ENCODE results near the gene PIK3CB. TPM values are rescaled to one million over a fixed set of nuclear protein-coding genes. Genes with fewer than 3 reads are reported as not detected.
"Not testable (repeated sequence)": the region's sequence is repeated elsewhere in the genome, so short reads cannot be mapped to it uniquely, and the experiment has no call there.

PIK3CB gene
- polyA plus RNA-seq, 6 donors from 2014 or later: 3.0 to 15.2 (median 10.9) TPM

- H3K4me1 Mint-ChIP-seq: no peaks in the 10 kb centered on the region
- H3K27ac Mint-ChIP-seq: peak overlapping the region in 1 of 6 donors; percentile 32
These were observed 27.8 kb upstream of the PIK3CB start for GRCh38 chr3:138862531-138862923.

GRCh38 chr3:138861798-138862197 is 27.1 kb upstream of the PIK3CB start:
- Mint-ChIP-seq H3K4me3 (no peak overlapping the region), H3K9me3 (no peaks in the 10 kb centered on the region), H3K27me3 (peaks cover 0 to 3% (median 0%) of the 10 kb centered on the region in 3 donors), H3K36me3 (no peaks in the 10 kb centered on the region), H3K27ac (peak overlapping the region in 1 of 6 donors; percentile 6), H3K4me1 (no peaks in the 10 kb centered on the region)
- ATAC-seq (ENCODE audit: low read depth in 2 of 2) (no peak), DNase-seq (no peak)

More at GRCh38 chr3:138862531-138862923, 27.8 kb upstream of the PIK3CB start:
- DNase-seq (no peak), ATAC-seq (ENCODE audit: low read depth in 2 of 2) (no peak)
- peaks cover 0 to 3% (median 0%) of the 10 kb centered on the region in 3 donors for H3K27me3 Mint-ChIP-seq
- H3K9me3 Mint-ChIP-seq: no peaks in the 10 kb centered on the region
- no peaks in the 10 kb centered on the region for H3K36me3 Mint-ChIP-seq
- H3K4me3 Mint-ChIP-seq: no peak overlapping the region

GRCh38 chr3:138856799-138857198 is 22.1 kb upstream of the PIK3CB start:
- Mint-ChIP-seq H3K27me3 (peaks cover 0 to 12% (median 8%) of the 10 kb centered on the region in 3 donors), H3K36me3 (no peaks in the 10 kb centered on the region)

GRCh38 chr3:138854940-138855339 is 20.2 kb upstream of the PIK3CB start:
- H3K4me3 Mint-ChIP-seq: no peak overlapping the region
- no peak for DNase-seq
- no peaks in the 10 kb centered on the region for H3K4me1 Mint-ChIP-seq
- no peaks in the 10 kb centered on the region for H3K9me3 Mint-ChIP-seq
- H3K36me3 Mint-ChIP-seq: no peaks in the 10 kb centered on the region
- H3K27ac Mint-ChIP-seq: no peak overlapping the region
- H3K27me3 Mint-ChIP-seq: peaks cover 0 to 12% (median 8%) of the 10 kb centered on the region in 3 donors
- ATAC-seq (ENCODE audit: low read depth in 2 of 2): no peak

More at GRCh38 chr3:138856799-138857198, 22.1 kb upstream of the PIK3CB start:
- H3K4me3 Mint-ChIP-seq: no peak overlapping the region
- H3K27ac Mint-ChIP-seq: no peak overlapping the region
- ATAC-seq (ENCODE audit: low read depth in 2 of 2) (no peak), DNase-seq (no peak)
- H3K4me1 Mint-ChIP-seq: no peaks in the 10 kb centered on the region
- no peaks in the 10 kb centered on the region for H3K9me3 Mint-ChIP-seq

GRCh38 chr3:138854204-138854603 is 19.5 kb upstream of the PIK3CB start:
- DNase-seq: no peak
- Mint-ChIP-seq H3K36me3 (no peaks in the 10 kb centered on the region), H3K4me3 (no peak overlapping the region), H3K27me3 (peaks cover 0 to 12% (median 8%) of the 10 kb centered on the region in 3 donors), H3K4me1 (no peaks in the 10 kb centered on the region), H3K27ac (no peak overlapping the region), H3K9me3 (no peaks in the 10 kb centered on the region)
- ATAC-seq (ENCODE audit: low read depth in 2 of 2): no peak

- H3K4me1 Mint-ChIP-seq: no peaks in the 10 kb centered on the region
These were observed 15.4 kb upstream of the PIK3CB start for GRCh38 chr3:138850151-138850550.

GRCh38 chr3:138849222-138849940 is 14.7 kb upstream of the PIK3CB start:
- ATAC-seq (ENCODE audit: low read depth in 2 of 2) (no peak), DNase-seq (no peak)
- Mint-ChIP-seq H3K4me3 (no peak overlapping the region), H3K4me1 (no peaks in the 10 kb centered on the region), H3K36me3 (no peaks in the 10 kb centered on the region), H3K27me3 (peaks cover 0 to 2% (median 0%) of the 10 kb centered on the region in 3 donors), H3K27ac (no peak overlapping the region), H3K9me3 (no peaks in the 10 kb centered on the region)

More at GRCh38 chr3:138850151-138850550, 15.4 kb upstream of the PIK3CB start:
- Mint-ChIP-seq H3K27ac (no peak overlapping the region), H3K4me3 (no peak overlapping the region), H3K27me3 (peaks cover 0 to 6% (median 3%) of the 10 kb centered on the region in 3 donors), H3K36me3 (no peaks in the 10 kb centered on the region), H3K9me3 (no peaks in the 10 kb centered on the region)
- ATAC-seq (ENCODE audit: low read depth in 2 of 2): no peak
- no peak for DNase-seq

- Mint-ChIP-seq H3K4me3 (no peak overlapping the region), H3K27ac (no peak overlapping the region), H3K9me3 (no peaks in the 10 kb centered on the region), H3K4me1 (no peaks in the 10 kb centered on the region), H3K27me3 (no peaks in the 10 kb centered on the region), H3K36me3 (no peaks in the 10 kb centered on the region)
- DNase-seq (no peak), ATAC-seq (ENCODE audit: low read depth in 2 of 2) (no peak)
These were observed 14.0 kb upstream of the PIK3CB start for GRCh38 chr3:138848696-138849095.

- not testable (repeated sequence) for H3K9me3 Mint-ChIP-seq; H3K36me3 Mint-ChIP-seq; DNase-seq; H3K4me3 Mint-ChIP-seq; H3K4me1 Mint-ChIP-seq; H3K27me3 Mint-ChIP-seq; H3K27ac Mint-ChIP-seq; ATAC-seq (ENCODE audit: low read depth in 2 of 2)
These were observed 12.1 kb upstream of the PIK3CB start for GRCh38 chr3:138846824-138847223.

GRCh38 chr3:138846262-138846791 is 11.6 kb upstream of the PIK3CB start:
- peaks cover 4 to 6% (median 5%) of the 10 kb centered on the region in 3 donors for H3K4me1 Mint-ChIP-seq
- H3K27me3 Mint-ChIP-seq: no peaks in the 10 kb centered on the region
- no peak overlapping the region for H3K4me3 Mint-ChIP-seq
- H3K36me3 Mint-ChIP-seq: no peaks in the 10 kb centered on the region
- no peak for ATAC-seq (ENCODE audit: low read depth in 2 of 2)
- no peaks in the 10 kb centered on the region for H3K9me3 Mint-ChIP-seq
- no peak overlapping the region for H3K27ac Mint-ChIP-seq
- DNase-seq: no peak

- Mint-ChIP-seq H3K27ac (no peak overlapping the region), H3K4me1 (peaks cover 4 to 6% (median 5%) of the 10 kb centered on the region in 3 donors), H3K36me3 (no peaks in the 10 kb centered on the region), H3K9me3 (no peaks in the 10 kb centered on the region), H3K27me3 (no peaks in the 10 kb centered on the region), H3K4me3 (no peak overlapping the region)
- ATAC-seq (ENCODE audit: low read depth in 2 of 2) (no peak), DNase-seq (no peak)
These were observed 11.0 kb upstream of the PIK3CB start for GRCh38 chr3:138845771-138846173.

GRCh38 chr3:138845181-138845601 is 10.5 kb upstream of the PIK3CB start:
- no peaks in the 10 kb centered on the region for H3K9me3 Mint-ChIP-seq
- no peak for DNase-seq
- H3K4me1 Mint-ChIP-seq: peaks cover 4 to 6% (median 5%) of the 10 kb centered on the region in 3 donors
- H3K27me3 Mint-ChIP-seq: no peaks in the 10 kb centered on the region
- no peaks in the 10 kb centered on the region for H3K36me3 Mint-ChIP-seq
- no peak overlapping the region for H3K27ac Mint-ChIP-seq
- H3K4me3 Mint-ChIP-seq: no peak overlapping the region
- no peak for ATAC-seq (ENCODE audit: low read depth in 2 of 2)

- no peak for DNase-seq
- H3K27me3 Mint-ChIP-seq: no peaks in the 10 kb centered on the region
- no peak overlapping the region for H3K27ac Mint-ChIP-seq
- no peaks in the 10 kb centered on the region for H3K36me3 Mint-ChIP-seq
- H3K9me3 Mint-ChIP-seq: no peaks in the 10 kb centered on the region
- peak in 1 of 2 donors; percentile 50 for ATAC-seq (ENCODE audit: low read depth in 2 of 2)
- H3K4me3 Mint-ChIP-seq: peak overlapping the region in 1 of 8 donors; percentile 9
- peaks cover 4 to 6% (median 5%) of the 10 kb centered on the region in 3 donors for H3K4me1 Mint-ChIP-seq
These were observed 7.9 kb upstream of the PIK3CB start for GRCh38 chr3:138842483-138843188.

- Mint-ChIP-seq H3K4me1 (peaks cover 17 to 18% (median 17%) of the 10 kb centered on the region in 3 donors), H3K4me3 (peak overlapping the region in 2 of 8 donors; percentile 36 to 54)
- H3K36me3 Mint-ChIP-seq; H3K9me3 Mint-ChIP-seq; ATAC-seq (ENCODE audit: low read depth in 2 of 2); H3K27me3 Mint-ChIP-seq; H3K27ac Mint-ChIP-seq; DNase-seq: not testable (repeated sequence)
These were observed 3.7 kb upstream of the PIK3CB start for GRCh38 chr3:138838385-138838784.
